Hypothalamus (tissue), 51 donors: ENCODE data around the gene ELL2.
"Not testable (repeated sequence)": the region's sequence is repeated elsewhere in the genome, so short reads cannot be mapped to it uniquely, and the experiment has no call there.

ENCODE experiments used
- DNase-seq, 51 donors: peaks; one replicate each; lab custom pipeline; 2025; lab: John Stamatoyannopoulos, UW

The ELL2 gene

DNA sequence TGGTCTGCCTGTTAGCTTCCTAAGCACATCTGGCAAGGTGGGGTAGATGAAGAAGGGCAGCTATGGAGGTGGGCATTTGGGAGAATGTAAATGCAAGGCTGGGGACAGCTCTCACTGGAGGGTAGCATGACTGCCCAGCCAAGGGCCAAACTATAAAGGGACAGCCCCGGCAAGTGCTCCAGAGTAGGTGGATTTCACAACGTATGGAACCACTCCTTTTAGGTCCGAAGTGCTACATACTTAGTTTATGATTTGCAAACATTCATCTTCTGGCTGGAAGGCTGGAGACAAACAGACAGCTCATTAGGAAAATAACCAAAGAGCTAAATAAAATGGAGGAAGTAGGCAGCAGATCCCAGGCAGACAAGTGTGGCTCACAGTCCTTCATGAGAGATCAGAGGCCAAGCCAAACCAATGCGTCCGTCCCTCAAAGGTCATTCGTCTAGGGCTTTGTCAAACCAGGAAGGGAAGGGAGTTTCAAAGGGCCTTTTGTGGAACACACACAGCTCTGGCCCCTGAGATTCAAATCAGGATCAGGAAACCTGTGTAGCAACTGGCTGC is 96.6 kb downstream of the ELL2 start:
- peak in 1 of 51 donors; percentile 12 for DNase-seq

DNA sequence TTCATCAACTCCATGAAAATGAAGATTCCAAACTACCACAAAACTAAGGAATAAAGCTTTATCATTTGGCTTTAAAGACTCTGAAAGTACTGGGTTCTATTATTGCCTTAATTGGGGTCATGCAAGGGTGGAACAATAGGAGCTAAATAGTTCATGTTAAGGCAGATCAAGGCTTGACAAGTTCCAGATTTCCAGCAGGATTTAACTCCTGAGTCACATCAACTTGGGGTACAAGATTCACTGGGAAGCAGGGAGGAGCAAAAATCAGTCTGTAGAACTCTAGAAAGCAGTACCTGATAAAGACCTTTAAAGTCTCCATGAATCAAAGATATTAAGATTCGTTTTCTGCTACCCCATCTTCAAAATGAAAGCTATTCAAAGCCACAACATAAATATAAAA is 97.2 kb downstream of the ELL2 start:
- DNase-seq, result no peak

DNA sequence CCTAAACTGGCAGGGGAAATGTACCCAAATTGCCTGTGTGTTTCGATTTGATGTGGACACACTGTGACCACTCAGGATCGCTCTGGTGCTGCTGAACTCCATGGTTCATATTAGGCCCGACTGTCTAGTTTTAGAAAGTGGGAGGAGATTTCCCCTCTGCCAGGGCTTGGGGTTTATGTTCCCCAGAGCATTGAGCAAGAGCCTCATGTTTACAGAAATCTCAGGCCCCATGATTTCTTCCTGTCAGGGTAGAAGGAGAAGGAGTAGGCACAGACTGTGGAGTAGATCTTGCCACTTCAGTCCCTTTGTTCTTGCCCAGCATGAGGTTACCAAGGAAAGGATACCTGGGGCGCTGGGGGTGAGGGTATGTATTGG is 98.3 kb downstream of the ELL2 start:
- peak in 3 of 51 donors; percentile 17 to 24 (median 18) for DNase-seq

DNA sequence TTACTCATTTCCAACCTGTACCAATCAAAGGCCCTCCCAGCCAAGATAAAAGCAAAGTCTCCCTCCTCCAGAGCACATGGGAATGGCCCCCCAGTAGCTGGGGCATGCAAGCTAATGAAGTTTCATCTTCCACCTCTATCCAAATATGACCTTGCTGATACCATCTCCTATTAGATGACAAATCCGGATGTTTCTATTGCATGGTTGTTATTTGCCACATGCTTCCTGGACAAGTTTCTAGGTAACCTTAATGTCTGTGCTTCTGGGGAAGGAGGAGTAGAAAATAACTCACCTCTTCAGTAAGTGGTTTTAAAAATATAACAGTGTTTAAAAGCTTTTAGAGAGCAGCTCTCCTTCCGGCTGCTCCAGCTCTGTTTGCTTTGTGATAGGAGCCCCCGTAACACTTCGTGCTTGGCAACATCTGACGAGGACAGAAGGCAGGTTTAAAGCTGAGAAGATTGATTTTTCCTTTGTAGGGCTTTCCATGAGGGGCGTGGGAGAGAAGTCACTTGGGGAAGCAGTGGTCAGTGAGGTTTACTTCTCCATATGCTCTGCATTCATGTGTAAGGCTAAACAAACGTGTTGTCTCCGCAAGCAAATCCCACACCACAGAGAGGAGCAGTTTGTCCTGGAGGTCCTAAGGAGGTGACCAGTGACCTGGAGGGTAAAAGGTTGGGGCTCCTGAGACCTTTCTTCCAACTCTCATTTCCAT is 98.8 kb downstream of the ELL2 start:
- DNase-seq, result no peak

DNA sequence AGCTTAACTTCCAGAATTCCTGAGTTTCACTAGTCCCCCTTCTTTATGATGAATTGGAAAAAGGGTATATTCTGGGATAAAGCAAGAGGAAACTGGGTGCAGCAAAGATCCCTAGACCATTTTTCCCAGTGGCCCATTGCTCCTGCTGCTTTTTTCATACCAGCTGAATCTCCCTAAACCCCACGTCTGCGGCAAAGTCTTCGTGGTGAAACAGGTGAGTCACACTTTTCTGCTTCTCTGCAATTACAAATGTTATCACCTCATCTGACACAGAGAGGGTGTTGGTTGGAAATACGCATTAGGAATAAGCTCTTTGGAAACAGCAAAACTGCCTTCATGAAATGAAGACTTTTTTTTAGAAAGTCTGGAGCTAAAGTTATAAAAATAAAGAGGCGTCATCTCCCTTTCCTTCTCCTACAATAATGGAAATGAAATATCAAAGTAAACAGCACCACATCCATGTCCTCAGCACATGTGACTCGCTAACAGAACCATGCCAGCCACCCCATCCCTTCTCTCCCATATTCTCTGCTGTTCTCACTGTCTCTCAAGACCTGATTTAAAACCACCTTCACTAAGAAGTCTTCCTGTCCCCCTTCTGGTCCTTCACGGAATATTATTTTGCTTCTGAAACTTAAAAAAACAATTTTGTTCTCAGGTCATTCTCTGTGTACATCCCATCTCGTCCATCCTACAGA is 99.6 kb downstream of the ELL2 start:
- peak in 1 of 51 donors; percentile 44 for DNase-seq

DNA sequence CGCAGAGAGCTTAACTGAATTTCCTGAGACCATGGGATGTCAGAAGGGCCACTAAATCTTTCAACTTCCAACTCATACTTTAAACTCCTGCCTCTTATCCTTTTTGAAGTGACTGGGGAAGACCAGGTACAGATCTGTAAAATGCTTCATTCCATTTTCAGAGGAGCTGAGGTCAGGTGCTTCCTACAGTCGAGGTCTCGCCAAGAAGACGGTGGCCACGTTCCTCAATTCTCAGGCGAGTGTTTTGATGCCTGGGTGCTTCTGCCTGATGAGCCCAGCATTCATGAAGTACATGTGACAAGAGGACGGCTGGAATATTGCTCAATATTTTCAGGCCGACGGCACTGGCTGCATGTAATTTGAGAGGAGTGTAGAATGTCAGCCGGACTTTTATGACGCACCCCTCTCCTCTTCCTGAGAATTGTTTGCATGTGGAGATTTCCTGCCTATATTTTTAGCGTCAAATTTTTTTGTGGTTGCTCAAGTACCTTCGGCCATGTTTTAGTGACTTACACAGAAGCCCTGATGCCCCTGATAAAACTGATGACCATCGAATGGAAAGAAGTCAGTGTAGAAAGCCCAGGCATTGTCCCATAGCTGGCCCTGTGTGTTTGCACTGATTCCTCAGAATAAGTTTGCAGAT is 100.3 kb downstream of the ELL2 start:
- peak in 15 of 51 donors; percentile 10 to 48 (median 20) for DNase-seq

DNA sequence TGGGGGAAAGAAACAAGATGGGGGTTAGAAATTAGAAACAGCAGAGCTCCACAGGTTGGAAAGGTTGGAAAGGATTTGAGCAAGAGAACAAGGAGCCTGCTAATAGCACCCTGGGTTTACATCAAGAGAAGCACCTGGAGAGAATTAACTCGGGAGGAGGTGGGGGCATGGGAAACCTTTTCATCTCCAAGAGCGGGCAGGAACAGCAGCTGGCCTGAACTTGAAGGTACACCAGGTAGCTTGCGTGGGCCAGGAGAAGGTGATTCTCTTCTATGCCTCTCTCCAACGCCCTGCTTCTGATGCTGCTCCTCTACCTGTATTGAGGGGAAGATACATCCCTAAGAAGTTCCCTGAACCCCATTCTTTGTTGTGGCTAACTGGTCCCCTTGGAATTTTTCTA is 102.0 kb downstream of the ELL2 start:
- DNase-seq, result no peak

DNA sequence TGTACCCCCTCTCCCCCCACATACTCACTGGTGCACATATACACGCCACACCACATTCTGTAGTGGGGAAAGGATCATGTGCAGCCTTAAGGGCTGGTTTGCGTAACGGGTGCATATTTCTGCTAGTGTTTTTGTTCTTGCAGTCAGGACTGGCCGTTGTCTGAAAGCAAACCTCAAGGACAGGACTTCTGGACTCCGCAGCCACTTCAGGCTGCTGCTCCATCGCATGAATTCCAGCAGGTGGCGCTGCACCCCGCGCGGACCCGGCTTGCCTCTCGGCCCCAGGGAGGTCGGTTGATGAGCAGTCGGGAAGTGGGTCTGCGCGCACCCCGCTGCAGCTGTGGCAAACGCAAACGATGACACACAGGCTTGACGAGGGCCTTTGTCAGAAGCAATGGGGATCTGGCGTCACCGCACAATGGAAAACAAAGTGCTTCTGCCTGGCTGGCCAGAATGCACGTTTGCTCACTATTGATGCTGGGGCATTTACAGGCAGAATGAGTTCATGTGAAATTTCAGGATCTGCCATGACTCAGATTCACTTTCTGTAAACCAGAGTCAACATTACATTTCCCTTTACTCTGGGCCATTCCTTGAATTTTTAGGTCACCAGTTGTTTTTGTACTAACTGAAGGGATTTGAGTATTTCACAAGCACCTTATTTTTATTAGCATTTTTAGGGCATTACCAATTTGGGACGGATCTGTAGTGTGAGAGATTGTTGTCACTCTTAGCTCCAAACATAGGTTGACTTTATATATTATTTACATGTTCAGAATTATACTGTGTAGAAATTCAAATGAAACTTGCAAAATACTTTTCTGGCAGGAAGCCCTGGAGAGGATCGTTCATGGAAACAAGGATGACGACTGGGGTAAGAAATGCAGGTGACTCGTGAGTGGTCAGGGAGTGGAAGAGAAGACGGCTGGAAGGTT is 102.7 kb downstream of the ELL2 start:
- peak; percentile 70 to 99 (median 88) for DNase-seq

DNA sequence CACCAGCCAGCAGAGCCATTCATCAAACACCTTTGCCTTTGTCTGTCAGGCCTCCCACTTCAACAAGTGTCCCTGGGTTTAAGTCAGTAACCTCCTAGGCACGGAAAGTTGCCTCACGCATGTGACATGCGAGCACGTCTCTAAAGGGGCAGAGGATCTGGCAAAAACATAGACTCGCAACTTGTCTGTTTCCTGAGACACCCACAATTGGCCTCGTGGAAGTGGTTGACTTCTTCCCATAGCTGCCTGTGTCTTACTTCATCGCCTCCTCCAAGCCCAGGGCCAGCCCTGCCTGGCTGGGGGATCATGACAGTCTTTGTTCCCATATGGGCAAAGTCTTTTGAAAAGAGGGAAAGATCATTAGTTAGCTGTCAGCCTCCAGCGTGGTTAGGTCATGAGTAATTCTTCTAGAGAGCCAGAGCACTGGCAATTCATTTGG is 103.6 kb downstream of the ELL2 start:
- DNase-seq, result peak in 18 of 51 donors; percentile 6 to 62 (median 24)

DNA sequence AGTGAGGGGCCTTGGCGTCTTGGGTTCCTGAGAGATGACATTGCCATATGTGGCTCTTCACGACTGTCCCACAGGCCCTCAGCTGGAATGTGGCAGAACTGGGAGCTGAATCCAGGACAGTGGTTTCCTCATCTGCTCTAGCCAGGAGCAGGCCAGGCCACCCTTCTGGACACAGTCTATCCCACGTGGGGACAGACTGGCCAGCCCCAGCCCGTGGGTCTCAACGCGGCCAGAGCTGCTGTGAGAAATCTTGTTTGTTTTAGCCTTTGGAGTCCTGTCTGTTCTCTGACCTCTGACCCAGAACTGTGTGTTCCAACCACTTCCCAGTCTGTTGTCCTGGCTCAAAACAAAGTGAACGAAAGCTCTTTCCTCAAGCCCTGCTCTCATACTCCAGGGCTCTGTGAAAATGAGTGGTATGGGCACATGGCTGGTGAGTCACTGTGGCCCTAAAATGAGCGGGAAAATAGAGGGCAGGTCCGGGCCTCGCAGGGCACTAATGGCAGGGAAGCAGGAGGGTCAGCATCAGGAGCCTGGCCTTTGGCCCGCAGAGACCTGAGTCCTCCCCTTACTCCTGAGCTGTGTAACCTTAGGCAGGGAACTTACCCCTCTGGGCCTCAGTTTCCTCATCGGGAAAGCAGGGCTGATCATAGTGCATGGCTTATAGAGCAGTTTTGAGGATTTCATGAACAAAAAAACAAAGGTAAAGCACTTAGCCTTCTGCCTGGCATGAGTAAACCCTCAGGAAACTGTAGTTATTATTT is 104.3 kb downstream of the ELL2 start:
- peak in 20 of 51 donors; percentile 11 to 78 (median 37) for DNase-seq

DNA sequence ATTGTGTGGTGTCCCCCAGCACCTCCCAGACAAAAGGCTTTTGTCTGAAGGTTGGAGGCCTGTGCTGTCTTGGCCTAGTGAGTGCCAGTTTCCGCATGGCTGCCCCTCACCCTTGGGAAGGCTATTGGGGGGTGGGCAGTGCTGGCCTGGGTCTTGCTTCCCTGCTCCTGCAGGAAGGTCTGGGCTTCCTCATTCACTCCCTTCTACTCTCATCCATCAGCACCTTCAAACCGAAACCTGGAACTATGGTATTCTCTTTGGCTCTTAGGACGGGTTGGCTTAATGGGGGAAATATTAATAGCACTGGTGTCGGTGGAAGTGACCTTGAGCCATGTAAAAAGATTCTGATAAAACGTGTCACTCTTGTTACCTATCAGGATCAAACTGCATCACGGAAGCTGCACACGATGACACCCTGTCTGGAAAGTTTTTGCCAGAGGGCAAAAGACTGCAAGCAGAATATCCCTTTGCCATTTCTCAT is 105.1 kb downstream of the ELL2 start:
- DNase-seq, result peak in 14 of 51 donors; percentile 9 to 57 (median 23)

DNA sequence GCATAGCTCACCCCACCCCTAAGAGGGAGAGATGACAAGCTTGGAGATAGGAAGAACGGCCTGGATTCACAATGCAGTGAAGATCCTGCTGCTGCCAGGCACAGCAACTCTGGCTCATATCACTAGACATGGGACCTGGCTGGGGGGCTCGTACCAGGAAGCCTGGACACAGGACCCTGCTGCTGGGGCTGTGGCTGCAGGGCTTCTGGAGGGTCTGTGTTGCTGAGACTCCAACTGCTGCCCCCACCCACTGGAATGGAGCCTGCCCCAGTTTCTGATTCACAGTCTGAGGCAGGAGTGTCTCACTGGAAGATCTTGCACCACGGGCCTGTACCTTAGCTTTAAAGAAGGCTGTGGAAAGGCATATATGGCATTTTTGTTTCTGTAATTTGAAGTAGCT is 108.2 kb downstream of the ELL2 start:
- no peak for DNase-seq

DNA sequence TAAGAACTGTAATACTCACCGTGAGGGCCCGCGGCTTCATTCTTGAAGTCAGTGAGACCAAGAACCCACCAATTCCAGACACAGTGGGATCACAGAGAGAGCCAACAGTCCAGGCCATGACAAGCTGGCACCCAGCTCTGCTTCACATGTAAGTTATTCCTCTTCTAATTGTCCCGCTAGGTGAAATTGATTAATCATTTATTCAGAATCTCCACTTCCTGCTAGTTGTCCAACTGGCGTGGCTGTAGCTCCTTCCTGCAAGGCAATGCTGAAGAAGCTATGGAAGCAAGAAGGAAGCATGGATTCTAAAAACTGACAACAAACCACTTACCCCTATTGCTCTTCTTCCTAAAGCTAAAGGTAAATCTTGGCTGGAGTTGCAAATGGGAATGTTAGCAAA is 109.1 kb downstream of the ELL2 start:
- DNase-seq, result no peak

DNA sequence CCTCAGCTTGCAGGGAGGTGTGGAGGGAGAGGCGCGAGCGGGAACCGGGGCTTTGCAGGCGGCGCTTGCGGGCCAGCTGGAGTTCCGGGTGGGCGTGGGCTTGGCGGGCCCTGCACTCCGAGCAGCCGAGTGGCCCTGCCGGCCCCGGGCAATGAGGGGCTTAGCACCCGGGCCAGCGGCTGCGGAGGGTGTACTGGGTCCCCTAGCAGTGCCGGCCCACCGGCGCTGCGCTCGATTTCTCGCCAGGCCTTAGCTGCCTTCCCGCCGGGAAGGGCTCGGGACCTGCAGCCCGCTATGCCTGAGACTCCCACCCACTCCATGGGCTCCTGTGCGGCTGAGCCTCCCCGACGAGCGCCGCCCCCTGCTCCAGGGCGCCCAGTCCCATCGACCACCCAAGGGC is 110.5 kb downstream of the ELL2 start:
- DNase-seq, result not testable (repeated sequence)

DNA sequence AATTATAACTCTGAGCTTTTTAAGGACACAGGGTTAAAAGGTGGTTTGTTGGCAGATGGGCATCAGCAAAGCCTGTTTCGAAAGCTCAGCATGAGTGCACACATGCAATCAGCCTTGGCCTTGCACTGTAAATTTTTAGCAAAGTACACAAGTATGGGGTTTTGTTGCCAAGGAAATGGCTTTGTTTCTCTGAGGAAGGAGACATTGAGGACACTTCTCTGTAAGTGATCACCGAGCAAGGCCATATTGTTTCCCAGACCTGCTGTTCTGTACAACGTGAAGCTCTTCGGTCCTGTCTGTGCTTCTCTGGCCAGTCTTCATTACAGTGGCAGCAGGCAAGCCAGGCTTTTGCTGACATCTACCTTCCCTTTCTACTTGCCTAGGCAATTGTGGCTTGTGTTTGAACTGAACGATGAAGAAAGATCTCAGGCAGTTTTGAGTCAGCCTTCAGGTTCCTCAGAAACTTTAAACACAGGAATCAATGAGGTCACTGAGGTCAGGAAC is 111.2 kb downstream of the ELL2 start:
- DNase-seq, result no peak

DNA sequence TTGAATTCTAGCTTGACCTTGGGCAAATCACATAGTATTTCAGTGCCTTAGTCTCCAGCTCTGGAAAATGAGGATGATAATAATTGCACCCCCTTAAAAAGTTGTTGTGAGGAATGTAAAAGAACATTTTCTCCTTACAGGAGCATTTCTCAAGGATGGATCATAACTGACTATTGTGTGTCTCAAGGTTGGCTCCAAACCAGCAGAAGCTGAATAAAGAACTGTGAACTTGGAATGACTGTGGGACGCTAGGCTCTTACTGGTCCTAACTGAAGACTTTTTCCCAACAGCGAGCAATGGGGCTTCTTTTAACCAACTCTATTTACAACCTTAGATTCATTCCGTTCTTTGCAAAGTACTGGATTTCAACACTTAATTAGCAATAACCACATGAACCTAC is 113.0 kb downstream of the ELL2 start:
- DNase-seq, result no peak

DNA sequence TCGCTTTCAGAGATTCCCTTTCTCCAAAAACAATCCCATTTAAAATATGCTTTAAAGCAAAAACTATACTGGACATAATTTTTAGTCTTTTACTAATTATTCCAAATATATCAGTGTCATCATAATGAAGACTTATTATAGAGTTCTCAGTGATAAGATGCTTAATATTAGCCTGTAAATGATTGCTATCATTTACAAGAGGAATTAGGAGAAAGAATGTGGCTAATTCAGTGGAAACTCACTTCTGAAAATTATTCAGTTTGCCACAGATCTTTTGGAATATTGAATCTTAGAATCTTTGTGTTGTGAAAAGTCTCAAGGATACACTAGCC is 114.4 kb downstream of the ELL2 start:
- DNase-seq, result no peak

DNA sequence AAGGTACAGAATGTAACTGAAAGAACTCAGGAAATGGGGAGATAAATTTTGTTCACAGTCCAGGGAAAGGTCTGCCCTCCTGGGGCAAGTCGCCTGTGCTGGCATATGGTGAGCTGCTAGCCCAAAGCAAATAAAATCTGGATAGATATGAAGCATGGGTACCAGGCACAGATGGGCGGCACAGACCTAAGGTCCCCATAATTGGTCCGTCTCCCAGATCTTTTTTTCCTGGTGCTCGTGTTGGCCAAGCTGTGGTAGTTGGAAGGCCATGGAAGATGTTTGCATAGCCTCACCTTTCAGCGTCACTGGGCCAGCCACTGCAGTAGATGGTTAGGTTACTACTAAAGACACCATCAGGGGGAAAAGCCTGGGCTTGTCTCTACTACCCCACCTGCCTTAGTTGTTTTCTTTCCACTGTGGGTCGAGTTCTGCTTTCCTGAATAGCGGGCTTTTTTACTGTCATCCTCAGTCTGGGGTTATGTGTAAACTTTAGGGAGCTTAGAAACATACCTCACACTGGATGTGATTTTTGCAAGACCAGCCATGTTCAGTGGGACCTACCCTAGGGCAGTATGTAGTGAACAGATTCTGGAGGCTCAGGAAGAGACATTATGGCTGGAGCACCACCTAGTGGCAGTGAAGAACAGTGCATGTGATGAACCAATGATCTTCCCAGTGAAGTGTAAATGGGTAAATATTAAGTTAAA is 114.9 kb downstream of the ELL2 start:
- DNase-seq, result peak in 36 of 51 donors; percentile 16 to 88 (median 56)

DNA sequence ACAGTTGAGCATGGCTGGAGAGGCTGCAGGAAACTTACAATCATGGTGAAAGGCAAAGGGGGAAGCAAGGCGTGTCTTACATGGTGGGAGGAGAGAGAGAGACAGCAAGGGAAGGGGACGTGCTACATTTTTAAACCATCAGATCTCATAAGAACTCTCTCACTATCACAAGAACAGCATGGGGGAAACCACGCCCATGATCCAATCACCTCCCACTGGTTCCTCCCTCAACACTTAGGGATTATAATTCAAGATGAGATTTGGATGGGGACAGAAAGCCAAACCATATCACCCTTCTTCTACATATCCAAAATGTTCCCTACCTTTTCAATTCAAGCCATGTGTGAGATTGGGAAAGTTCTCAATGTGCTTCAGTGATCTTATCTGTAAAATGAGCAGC is 116.3 kb downstream of the ELL2 start:
- DNase-seq, result no peak
